Sigmoid colon (tissue), 7 donors: ENCODE measurements around the gene IGF2BP3. TPM values are rescaled to one million over a fixed set of nuclear protein-coding genes. Genes with fewer than 3 reads are reported as not detected.

Experiments used
- DNase-seq: peaks from one replicate; pipeline ENCODE4 v3.0.0-alpha.2; 2019
- H3K27ac ChIP-seq, 4 donors: fragments of 200-600 bp; sonication (generic); one replicate each; pipeline ENCODE4 v1.5.1; 2016 to 2019; ENCODE audit warnings: mild to moderate bottlenecking in 1 of 4
- H3K27me3 ChIP-seq, 3 donors: fragments of 200-600 bp; sonication (generic); one replicate each; pipeline ENCODE4 v1.5.1; 2019; ENCODE audit warnings: mild to moderate bottlenecking in 1 of 3
- H3K36me3 ChIP-seq, 4 donors: fragments of 200-600 bp; sonication (generic); one replicate each; pipeline ENCODE4 v1.5.1; 2016 to 2019
- H3K4me1 ChIP-seq, 4 donors: fragments of 200-600 bp; sonication (generic); one replicate each; pipeline ENCODE4 v1.5.1; 2017 to 2019
- H3K4me3 ChIP-seq, 4 donors: fragments of 200-600 bp; sonication (generic); one replicate each; pipeline ENCODE4 v1.5.1; 2017 to 2019; ENCODE audit warnings: mild to moderate bottlenecking in 2 of 4, moderate library complexity in 1 of 4
- H3K9me3 ChIP-seq, 4 donors: fragments of 200-600 bp in 3 of 4; sonication (generic) in 3 of 4; one replicate each; pipeline versions ENCODE4 v1.5.1 to v1.6.1; 2013 to 2019
- EP300 ChIP-seq, 4 donors: sonication (generic); formaldehyde crosslinking; IDR thresholded peaks; one replicate each; pipeline ENCODE4 v1.6.1; 2017; ENCODE audit warnings: antibody characterized with exemption in 4 of 4
- POLR2A ChIP-seq, 2 donors: fragments of 450-650 bp; IDR thresholded peaks; one replicate each; pipeline ENCODE4 v1.6.1; 2016; ENCODE audit warnings: antibody characterized with exemption in 2 of 2, mild to moderate bottlenecking in 2 of 2, moderate library complexity in 2 of 2
- POLR2AphosphoS5 ChIP-seq, 4 donors: sonication (generic); formaldehyde crosslinking; IDR thresholded peaks; one replicate each; pipeline ENCODE4 v1.6.1; 2017; ENCODE audit warnings: antibody characterized with exemption in 4 of 4
- WGBS, 2 donors: extraction: QIAGEN DNeasy Blood & Tissue Kit; methylation state at CpG; one replicate each; pipeline ENCODE4 v1.1.7; 2013; 5-methylcytosine and 5-hydroxymethylcytosine counted together
- intact Hi-C: fragments of 100-400 bp; cut with DNase I; formaldehyde crosslinking; loops from one replicate; pipeline ENCODE4 v1.15.1; 2023
- polyA plus RNA-seq, 3 donors: library from polyadenylated mRNA; stranded (reverse); fragments of 200-250 nt; gene quantifications; one replicate each; pipeline ENCODE4 v1.2.3, GENCODE V29; 2013
- total RNA-seq, 4 donors: library from RNA; depleted of rRNA; stranded (reverse); fragments of >200 nt; gene quantifications; one replicate each; pipeline ENCODE4 v1.1.0, GENCODE V29; 2016
- TF ChIP-seq, protein P1 (sequence below), 4 experiments: fragments of 450-650 bp in 3 of 4; fragments of 200-600 bp in 1 of 4; IDR thresholded peaks; one replicate each; pipeline ENCODE4 v1.5.1; 2016 to 2019; ENCODE audit warnings: antibody characterized with exemption in 4 of 4, mild to moderate bottlenecking in 3 of 4, moderate library complexity in 2 of 4
- donor health status: healthy with polysubstance abuse.
- donor health status: Bipolar disorder and iron deficiency.
- donor health status: healthy.

The IGF2BP3 gene
- total and polyA plus RNA-seq, 7 donors, result under 0.01 to 1.9 (median 1.2) TPM; not detected in 2

DNA sequence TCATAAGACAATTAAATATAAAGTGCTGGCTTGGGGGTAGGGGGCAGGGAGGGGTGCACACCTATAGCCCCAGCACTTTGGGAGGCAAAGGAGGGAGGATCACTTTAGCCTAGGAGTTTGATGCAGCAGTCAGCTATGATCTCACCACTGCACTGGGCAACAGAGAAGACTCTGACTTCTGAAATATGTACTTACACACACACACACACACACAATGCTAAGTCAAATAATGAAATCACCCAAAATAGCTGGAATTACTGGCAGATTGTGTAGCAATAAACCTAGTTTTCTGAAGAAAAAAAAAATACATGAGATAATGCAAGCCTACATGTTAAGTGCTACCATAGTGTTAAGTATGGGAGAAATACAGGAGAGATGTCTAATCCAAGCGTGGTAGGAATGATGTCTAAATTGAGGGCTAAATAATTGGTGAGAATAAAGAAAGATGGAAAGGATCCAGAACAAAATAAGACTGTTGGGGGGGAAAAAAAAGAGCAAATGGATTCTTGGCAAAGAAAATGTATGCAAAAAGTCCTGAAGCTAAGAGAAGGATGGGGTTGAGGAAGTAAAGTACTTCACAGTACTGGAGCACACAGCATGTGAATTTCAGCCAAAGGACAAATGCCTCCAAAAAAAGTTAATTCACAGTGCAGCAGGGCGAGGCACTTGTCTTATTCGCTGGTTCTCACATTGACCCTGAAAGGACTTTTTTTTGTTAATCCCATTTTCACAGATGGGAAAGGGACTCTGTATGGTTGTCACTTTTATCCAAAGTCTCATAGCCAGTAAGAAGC lies 73.9 kb downstream of the IGF2BP3 start:
- intact Hi-C loops, result no loop called here
- no peaks in the 10 kb centered on the region for H3K27me3 ChIP-seq
- H3K36me3 ChIP-seq, result no peaks in the 10 kb centered on the region
- DNase-seq, result no peak
- TF ChIP-seq POLR2AphosphoS5 (IDR thresholded peaks at IDR 0.05) (no peak), POLR2A (IDR thresholded peaks at IDR 0.05) (no peak), EP300 (IDR thresholded peaks at IDR 0.05) (no peak)
- TF ChIP-seq, protein P1, sequence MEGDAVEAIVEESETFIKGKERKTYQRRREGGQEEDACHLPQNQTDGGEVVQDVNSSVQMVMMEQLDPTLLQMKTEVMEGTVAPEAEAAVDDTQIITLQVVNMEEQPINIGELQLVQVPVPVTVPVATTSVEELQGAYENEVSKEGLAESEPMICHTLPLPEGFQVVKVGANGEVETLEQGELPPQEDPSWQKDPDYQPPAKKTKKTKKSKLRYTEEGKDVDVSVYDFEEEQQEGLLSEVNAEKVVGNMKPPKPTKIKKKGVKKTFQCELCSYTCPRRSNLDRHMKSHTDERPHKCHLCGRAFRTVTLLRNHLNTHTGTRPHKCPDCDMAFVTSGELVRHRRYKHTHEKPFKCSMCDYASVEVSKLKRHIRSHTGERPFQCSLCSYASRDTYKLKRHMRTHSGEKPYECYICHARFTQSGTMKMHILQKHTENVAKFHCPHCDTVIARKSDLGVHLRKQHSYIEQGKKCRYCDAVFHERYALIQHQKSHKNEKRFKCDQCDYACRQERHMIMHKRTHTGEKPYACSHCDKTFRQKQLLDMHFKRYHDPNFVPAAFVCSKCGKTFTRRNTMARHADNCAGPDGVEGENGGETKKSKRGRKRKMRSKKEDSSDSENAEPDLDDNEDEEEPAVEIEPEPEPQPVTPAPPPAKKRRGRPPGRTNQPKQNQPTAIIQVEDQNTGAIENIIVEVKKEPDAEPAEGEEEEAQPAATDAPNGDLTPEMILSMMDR (IDR thresholded peaks at IDR 0.05), result no peak
- no peak overlapping the region for H3K4me3 ChIP-seq
- no peaks in the 10 kb centered on the region for H3K9me3 ChIP-seq
- 78 to 80% methylated on average over 3 of the region's 3 CpGs for WGBS, 2 donors
- H3K27ac ChIP-seq, result no peak overlapping the region
- peaks cover 0 to 22% (median 2%) of the 10 kb centered on the region in 4 donors for H3K4me1 ChIP-seq

DNA sequence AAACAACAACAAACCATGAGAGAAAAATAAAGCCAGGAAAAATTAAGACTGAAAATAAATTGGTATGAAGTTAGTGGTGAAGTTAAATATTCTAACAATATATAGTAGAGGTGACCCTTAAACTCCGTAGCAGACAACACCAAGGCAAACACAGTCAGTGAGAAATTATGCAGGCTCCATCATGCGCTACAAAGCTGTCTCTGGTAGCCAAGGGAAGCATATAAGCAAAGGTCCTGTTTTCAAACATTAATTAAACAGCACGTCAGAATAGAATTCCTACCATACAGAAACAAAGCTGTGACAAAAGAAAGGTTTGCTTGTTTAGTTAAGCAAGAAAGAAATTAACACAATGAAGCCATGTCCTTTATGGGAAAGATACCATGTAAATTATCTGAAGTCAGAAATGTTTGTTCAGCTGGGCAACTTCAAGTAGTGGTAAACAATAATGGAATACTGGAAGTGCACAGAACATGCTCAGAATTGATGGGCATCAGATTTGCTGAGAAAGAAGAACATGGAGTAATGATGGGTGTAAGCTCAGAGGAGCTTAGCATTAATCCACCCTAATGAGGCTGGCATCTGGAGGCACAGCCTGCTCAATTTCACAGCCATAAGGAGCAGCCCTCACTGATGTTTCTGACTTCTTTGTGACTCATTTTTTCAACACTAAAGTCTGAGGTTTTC lies 75.7 kb downstream of the IGF2BP3 start:
- H3K27ac ChIP-seq, result peak overlapping the region in 2 of 4 donors; percentile 44 to 65
- DNase-seq, result no peak
- peaks cover 0 to 27% (median 2%) of the 10 kb centered on the region in 4 donors for H3K4me1 ChIP-seq
- H3K36me3 ChIP-seq, result no peaks in the 10 kb centered on the region
- H3K27me3 ChIP-seq, result no peaks in the 10 kb centered on the region
- TF ChIP-seq POLR2AphosphoS5 (IDR thresholded peaks at IDR 0.05) (peak in 1 of 4 donors; percentile 31), POLR2A (IDR thresholded peaks at IDR 0.05) (no peak), EP300 (IDR thresholded peaks at IDR 0.05) (peak in 1 of 4 donors; percentile 14)
- TF ChIP-seq, protein P1 (IDR thresholded peaks at IDR 0.05), result no peak
- no peaks in the 10 kb centered on the region for H3K9me3 ChIP-seq
- intact Hi-C loops, result no loop called here
- 68 to 85% methylated on average over 3 of the region's 3 CpGs for WGBS, 2 donors
- no peak overlapping the region for H3K4me3 ChIP-seq

DNA sequence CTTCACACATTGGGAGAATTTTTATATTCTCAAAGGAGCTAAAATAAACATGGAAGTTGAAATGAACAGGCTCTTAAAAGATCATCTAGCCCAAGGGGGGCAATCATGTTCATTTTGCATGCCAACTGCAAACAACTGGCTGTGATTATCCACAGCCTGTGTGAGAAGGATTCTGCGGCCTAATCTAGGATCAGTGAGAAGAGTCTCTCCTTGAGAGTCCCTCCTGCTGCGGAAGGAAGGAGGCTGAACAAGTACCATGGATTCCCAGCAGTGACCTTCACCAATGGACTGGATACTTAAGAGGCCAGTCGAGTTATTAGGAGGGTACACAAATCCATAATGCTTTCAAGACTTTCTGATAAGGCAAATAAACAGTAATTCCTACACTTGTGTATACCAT lies 76.7 kb downstream of the IGF2BP3 start:
- Histone ChIP-seq H3K4me3 (no peak overlapping the region), H3K36me3 (no peaks in the 10 kb centered on the region), H3K27ac (peak overlapping the region in 2 of 4 donors; percentile 44 to 65), H3K27me3 (no peaks in the 10 kb centered on the region), H3K9me3 (no peaks in the 10 kb centered on the region), H3K4me1 (peaks cover 0 to 27% (median 2%) of the 10 kb centered on the region in 4 donors)
- no peak for DNase-seq
- 94% methylated on average over 3 of the region's 3 CpGs for WGBS, 2 donors
- intact Hi-C loops, result no loop called here
- TF ChIP-seq EP300 (IDR thresholded peaks at IDR 0.05), result no peak
- no peak for TF ChIP-seq POLR2AphosphoS5 (IDR thresholded peaks at IDR 0.05)
- TF ChIP-seq, protein P1 (IDR thresholded peaks at IDR 0.05), result no peak
- no peak for TF ChIP-seq POLR2A (IDR thresholded peaks at IDR 0.05)

DNA sequence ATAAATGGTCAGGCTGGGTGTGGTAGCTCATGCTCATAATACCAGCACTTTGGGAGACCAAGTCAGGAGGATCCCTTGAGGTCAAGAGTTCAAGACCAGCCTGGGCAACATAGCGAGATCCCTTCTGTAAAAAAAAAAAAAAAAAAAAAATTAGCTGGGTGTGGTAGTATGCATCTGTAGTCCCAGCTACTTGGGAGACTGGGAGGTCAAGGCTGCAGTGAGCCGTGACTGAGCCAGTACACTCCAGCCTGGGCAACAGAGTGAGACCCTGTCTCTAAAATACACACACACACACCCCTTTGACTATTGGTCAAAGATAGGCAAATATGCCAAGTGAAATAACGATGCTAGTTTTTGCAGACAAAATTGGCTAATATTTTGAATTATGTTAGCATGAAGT lies 80.6 kb downstream of the IGF2BP3 start:
- H3K9me3 ChIP-seq, result no peaks in the 10 kb centered on the region
- DNase-seq, result no peak
- intact Hi-C loops, result no loop called here
- H3K27ac ChIP-seq, result no peak overlapping the region
- H3K36me3 ChIP-seq, result no peaks in the 10 kb centered on the region
- no peak overlapping the region for H3K4me3 ChIP-seq
- WGBS, 2 donors, result 93% methylated on average over 3 of the region's 3 CpGs
- peaks cover 0 to 16% (median 1%) of the 10 kb centered on the region in 4 donors for H3K4me1 ChIP-seq
- TF ChIP-seq POLR2A (IDR thresholded peaks at IDR 0.05) (no peak), POLR2AphosphoS5 (IDR thresholded peaks at IDR 0.05) (no peak)
- no peaks in the 10 kb centered on the region for H3K27me3 ChIP-seq

DNA sequence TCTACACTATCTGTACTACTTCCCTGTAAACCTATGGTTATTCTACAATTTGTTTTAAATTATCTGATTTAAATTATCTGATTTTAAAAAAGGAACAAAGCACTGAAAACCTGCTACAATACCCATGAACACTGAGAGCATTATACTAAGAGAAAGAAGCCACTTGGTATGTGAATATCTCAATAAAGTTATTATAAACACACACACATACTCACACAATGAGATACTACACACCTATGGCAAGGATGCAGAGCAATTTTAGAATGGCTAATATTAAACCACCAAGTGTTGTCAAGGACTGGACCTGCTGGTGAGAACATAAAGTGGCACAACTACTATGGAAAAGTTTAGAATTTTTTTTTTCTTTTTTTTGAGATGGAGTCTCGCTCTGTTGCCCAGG lies 82.7 kb downstream of the IGF2BP3 start:
- Histone ChIP-seq H3K9me3 (no peaks in the 10 kb centered on the region), H3K4me1 (peaks cover 0 to 5% (median 0%) of the 10 kb centered on the region in 4 donors), H3K36me3 (no peaks in the 10 kb centered on the region), H3K27ac (no peak overlapping the region), H3K27me3 (no peaks in the 10 kb centered on the region), H3K4me3 (no peak overlapping the region)
- WGBS, 2 donors, result 84 to 97% methylated on average over 1 of the region's 1 CpG
- TF ChIP-seq, protein P1 (IDR thresholded peaks at IDR 0.05), result no peak
- intact Hi-C loops, result no loop called here
- no peak for DNase-seq
